Fibroblast of mammary gland (primary cell): ENCODE results near the gene RASSF9.

ENCODE experiments used
- DNase-seq: peaks from one replicate; pipeline ENCODE4 v3.0.0-alpha.2; 2010; ENCODE audit warnings: low read depth
- H3K4me3 ChIP-seq: 2 replicates; pipeline ENCODE4 v1.5.1; 2011; ENCODE audit warnings: low read depth, mild to moderate bottlenecking, low read length, moderate library complexity; ENCODE audit not compliant: control insufficient read depth
- CTCF ChIP-seq: conservative IDR thresholded peaks from 2 replicates; pipeline ENCODE4 v1.5.1; 2011; ENCODE audit warnings: low read depth, low read length, inconsistent platforms; ENCODE audit not compliant: control insufficient read depth, insufficient read depth

The RASSF9 gene

DNA sequence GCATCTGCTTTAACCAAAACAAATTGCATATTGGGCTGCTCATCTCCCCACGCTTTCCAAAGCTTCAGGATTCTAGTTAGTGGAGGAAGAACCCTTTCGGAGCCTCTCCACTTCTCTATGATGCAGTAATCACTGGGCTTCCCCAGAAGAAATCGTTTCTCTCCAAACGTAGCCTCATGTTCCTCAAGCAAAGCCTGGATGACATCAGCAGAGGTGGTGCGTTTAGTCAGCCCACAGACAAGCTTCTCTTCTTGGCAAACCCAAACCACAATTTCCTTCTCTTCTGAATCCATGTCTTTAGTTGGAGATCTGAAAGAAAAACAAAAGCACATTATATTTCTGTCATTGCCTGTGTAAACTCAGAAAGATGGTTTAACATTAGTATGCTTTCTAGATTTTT is 30.6 kb downstream of the RASSF9 start:
- DNase-seq, result peak; percentile 79
- TF ChIP-seq CTCF, result no peak
- H3K4me3 ChIP-seq, result no peak overlapping the region

DNA sequence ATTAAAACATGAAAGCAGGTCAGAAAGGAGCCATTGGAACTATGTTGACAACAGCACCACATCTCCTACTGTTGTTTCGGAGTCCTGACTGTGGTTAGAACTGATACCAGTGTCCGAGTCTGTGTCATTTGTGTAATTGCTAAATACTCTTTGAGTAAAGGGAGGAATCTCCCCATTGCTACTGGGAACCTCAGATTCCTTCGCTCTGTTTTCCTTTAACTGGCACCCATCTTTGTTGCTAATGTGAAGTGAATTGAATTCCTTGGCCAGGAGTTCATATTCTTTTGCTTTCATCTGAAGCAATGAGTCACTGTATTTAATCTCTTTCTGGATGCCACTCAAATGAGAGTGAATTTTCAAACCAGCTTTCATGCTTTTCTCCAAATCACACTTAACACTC is 31.5 kb downstream of the RASSF9 start:
- no peak overlapping the region for H3K4me3 ChIP-seq
- DNase-seq, result peak; percentile 50
- no peak for TF ChIP-seq CTCF

GRCh38 chr12:85803923-85804322 is 32.3 kb downstream of the RASSF9 start:
- no peak for TF ChIP-seq CTCF
- no peak for DNase-seq

GRCh38 chr12:85803231-85803630 is 33.0 kb downstream of the RASSF9 start:
- TF ChIP-seq CTCF, result no peak
- H3K4me3 ChIP-seq, result no peak overlapping the region
- no peak for DNase-seq

More at GRCh38 chr12:85803923-85804322, 32.3 kb downstream of the RASSF9 start:
- no peak overlapping the region for H3K4me3 ChIP-seq

- TF ChIP-seq CTCF, result no peak
- H3K4me3 ChIP-seq, result no peak overlapping the region
- DNase-seq, result no peak
Observed at GRCh38 chr12:85798122-85798521, 38.1 kb downstream of the RASSF9 start.

GRCh38 chr12:85796001-85796400 is 40.2 kb downstream of the RASSF9 start:
- no peak overlapping the region for H3K4me3 ChIP-seq
- no peak for DNase-seq
- no peak for TF ChIP-seq CTCF

GRCh38 chr12:85794531-85794930 is 41.7 kb downstream of the RASSF9 start:
- no peak overlapping the region for H3K4me3 ChIP-seq
- peak; percentile 74 for DNase-seq
- TF ChIP-seq CTCF, result no peak
